HG03045 (cell line): ENCODE data around the gene URB1.

Experiments
- ATAC-seq: cut with Tn5 transposase; IDR thresholded peaks from one replicate; pipeline ENCODE4 v1.9.1; 2021; ENCODE audit warnings: mild to moderate bottlenecking, moderate library complexity; ENCODE audit not compliant: unreplicated experiment

The URB1 gene

DNA sequence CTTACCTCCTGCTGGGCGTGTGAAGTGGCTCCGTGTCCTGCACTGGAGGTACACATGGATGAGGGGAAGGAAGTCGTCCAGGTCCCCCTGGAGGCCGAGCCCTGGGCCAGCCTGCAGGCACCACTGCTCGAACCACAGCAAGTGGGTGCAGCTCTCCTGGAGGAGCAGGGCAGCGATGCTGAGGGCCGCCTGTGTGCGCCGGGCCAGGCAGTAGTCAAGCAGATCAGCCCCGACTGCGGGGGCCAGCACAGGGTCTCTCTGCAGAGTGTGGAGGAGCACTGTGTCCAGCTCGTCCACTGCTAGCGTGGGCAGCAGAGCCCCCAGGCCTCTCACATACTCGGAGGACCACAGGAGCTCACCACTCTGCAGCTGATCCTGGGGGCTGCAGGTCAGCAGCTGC is 45.9 kb downstream of the URB1 start:
- ATAC-seq: no peak

GRCh38 chr21:32340863-32341848 is 51.7 kb downstream of the URB1 start:
- ATAC-seq: no peak

DNA sequence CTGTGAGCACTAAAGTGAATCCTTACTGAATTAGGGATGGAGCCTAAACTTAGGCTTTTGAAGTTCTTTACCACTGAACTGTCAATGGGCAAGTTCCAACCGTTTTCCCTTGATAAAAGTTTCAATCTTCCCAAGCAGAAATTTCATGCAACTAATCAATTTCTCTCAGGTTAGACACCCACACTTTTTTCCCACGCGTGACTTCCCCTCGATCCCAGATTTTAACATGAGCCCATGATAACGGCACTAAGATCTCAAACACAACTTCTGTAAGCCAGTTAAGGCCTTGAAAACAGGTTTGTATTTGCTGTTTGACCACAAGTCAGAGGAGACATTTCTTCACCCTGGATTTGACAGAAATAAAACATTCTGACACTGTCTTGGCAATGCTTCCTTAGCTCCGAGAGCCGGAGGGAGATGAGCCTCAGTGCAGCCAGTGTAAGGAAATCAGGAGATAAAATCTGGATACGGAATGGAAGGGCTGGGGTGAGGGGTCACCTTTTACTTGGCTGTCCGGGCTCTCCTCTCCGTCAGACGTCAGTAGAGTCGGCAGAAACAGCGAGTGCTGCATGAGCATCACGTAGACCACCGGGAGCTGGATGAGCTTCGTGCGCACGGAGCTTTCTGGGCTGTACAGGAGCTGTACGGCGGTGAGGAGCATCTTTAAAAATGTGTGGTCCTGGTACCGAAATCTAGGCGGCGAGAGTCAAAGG is 54.4 kb downstream of the URB1 start:
- ATAC-seq: no peak

DNA sequence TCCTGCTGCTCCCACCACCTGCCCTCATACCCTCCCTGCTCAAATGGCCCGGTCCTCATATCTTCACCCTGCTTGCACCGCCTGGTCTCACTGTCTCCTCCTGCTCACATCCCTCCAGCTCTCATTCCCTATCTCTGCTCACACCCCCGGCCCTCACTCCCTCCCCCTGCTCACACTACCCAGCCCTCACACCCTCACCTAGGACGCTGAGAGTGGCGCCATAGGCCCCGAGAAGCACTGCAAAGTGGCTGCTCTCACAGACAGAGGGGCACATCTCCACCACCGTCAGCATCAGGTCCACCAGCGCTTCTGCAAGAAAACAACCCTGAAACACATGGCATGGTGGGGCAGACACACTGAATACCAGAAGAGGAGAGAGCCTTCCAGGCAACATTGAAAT is 55.6 kb downstream of the URB1 start:
- ATAC-seq: no peak

DNA sequence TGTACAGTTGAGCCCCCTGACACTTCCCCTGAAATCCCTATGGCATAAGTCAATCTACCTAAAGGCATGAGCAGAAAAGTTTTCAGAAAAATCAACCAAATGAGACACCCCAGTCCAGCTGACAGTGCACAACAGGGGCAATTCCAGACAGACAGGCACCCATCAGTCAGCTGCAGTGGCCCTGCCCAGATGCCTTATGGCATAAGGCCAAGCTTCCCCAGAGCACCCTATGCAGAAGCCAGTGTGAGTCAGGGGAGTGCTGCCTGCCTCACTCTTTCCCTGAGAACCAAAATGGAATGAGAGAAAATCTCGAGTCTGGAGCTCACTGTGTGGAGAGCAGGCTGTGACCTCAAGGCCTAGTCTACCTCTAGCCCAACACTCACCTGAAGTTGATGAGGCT is 56.1 kb downstream of the URB1 start:
- no peak for ATAC-seq

GRCh38 chr21:32335601-32336575 is 56.9 kb downstream of the URB1 start:
- ATAC-seq: no peak

DNA sequence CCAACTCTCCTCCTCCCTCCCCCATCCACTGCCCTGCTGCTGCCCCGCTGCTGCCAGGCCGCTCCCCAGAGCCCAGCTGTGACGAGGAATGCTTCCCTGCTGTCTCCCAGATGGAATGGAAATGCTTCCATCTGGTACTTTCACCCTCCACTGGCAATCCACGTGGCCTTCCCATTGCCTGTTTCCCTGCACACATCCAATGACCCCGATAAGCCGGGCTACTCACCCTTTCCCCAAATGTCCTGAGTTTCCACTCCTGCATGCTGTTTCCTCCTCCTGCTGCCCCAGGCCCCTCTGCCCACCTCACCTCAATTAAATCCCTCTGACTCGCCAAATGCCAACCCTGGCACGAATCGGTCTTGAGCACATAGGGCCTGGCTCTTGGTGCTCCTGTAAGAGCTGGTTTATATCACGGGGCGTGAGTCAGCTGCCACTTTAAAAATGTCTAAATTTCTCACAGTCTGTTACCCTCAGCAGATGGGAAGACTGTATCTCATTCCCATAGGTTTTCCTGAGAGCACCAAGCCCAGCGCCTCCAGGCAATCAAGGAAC is 57.8 kb downstream of the URB1 start:
- ATAC-seq: no peak

DNA sequence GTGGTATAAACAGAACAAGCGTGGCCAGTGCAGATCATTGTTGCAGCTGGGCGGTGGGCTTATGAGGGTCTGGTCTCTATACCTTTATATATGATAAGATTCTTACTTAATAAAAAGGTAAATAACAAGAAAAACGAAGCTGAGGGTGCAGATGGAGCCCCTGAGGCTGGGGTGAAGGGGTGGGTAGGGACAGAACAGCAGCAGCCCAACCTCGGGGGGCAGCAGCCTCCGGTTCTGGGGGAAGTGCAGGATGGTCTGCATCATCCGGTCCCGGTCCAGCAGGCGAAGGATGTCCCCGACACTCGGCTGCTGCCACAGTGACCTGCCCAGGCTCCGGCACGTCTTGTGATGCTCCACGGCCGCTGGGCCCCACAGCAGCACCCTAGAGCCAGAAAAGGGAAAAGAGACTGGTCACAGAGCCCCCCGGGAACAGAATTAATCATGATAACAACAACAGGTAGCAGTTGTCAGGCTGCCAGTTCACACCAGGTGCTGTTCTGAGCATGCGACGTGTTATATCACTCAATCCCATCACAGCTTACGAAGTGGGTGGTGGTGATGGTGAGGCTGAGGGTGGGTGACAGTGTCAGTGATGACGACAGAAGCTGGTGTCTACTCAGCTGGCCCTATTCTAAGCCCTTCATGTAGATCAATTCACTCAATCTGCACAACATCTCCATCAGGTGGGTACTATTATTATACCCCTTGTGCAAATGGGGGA is 58.7 kb downstream of the URB1 start:
- no peak for ATAC-seq

- ATAC-seq: no peak
Observed at GRCh38 chr21:32332463-32332951, 60.3 kb downstream of the URB1 start.

- no peak for ATAC-seq
Observed at GRCh38 chr21:32331444-32332305, 61.1 kb downstream of the URB1 start.

GRCh38 chr21:32330784-32331311 is 62.0 kb downstream of the URB1 start:
- no peak for ATAC-seq

DNA sequence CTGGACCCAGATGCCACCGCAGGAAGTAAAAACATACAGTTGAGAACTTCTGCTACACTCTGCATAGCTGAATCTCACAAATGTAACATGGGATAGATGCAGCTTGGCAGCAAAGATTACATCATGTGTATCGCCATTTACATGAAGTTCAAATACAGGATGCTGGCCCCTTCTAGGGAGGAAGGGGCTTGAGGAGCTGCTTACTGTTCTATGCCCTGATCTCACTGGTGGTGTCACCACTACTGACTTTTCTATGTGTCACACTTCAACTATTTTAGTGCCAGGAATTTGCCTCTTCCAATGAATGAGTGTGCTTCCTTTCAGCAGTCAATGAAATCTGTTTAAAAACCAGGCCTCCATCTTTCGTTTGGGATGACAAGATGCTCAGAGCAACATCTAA is 63.0 kb downstream of the URB1 start:
- no peak for ATAC-seq

- no peak for ATAC-seq
Observed at GRCh38 chr21:32329331-32329730, 63.5 kb downstream of the URB1 start.

- ATAC-seq: no peak
Observed at GRCh38 chr21:32328595-32328994, 64.2 kb downstream of the URB1 start.

DNA sequence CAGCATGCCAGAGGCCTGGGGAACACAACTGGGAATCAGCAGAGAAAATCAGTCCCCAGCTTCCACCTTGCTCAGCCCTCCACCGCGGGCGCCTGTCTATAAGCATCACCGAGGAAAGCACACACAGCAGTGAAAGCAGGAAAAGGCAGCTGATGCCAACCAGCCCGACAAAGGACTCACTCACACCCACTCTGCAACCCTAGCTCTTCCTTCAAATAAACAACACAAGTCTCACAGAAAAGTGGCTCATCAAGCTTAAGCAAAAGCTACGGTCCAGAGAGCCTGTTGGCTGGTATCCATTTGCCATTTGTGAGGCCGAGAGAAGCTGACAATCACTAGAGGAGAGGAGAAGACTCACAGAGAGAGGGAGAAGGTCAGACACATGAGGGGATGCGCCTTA is 67.1 kb downstream of the URB1 start:
- no peak for ATAC-seq

- ATAC-seq: no peak
Observed at GRCh38 chr21:32322676-32323075, 70.1 kb downstream of the URB1 start.

DNA sequence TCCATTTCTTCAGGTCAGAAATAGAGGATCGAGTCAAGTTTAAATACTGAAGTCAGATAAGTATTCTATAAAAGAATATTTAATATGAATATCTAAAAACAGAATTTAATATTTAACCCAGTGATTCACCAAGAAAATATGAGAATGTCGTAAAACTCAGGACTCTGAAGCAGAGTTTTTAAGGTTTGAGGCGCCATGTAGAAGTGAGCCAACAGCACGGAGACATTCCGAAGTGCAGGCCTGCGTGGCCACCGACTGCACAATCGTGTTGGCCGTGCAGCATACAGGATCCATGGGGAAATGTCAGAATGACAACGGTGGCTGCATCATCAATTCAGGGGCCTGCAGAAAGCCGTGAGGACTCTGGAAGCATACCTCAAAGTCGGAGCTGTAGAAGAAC is 70.7 kb downstream of the URB1 start:
- no peak for ATAC-seq

GRCh38 chr21:32321480-32321879 is 71.3 kb downstream of the URB1 start:
- no peak for ATAC-seq

DNA sequence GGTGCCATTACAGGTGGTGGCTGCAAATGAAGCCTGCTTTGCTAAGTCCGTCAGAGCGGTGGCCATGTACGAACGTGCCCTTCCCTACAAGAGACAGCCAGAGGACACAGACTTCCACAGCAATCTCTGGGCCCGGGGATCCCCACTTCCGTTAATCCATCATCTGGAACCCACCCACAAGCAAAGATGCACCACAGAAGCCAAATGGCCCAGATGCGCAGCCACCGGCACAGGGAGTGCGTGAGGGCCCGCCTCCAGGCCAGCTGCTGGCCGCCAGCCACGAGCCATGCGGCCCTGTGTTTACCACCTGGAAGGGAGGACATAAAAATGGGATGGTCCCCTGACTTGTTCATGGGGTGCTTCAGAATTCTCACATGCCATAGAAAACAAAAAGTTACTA is 72.1 kb downstream of the URB1 start:
- ATAC-seq: no peak
